ENCODE data around the gene TGFB2.

The TGFB2 gene

GRCh38 chr1:218451415-218451814, 106.3 kb downstream of the TGFB2 start:
- H3K36me3 ChIP-seq (ENCODE audit: control insufficient read depth in 5 of 5, insufficient read depth in 5 of 5, low read length in 5 of 5), result no peaks in the 10 kb centered on the region
- H3K27ac ChIP-seq (ENCODE audit: low read depth, low read length), result no peak overlapping the region
- H3K27me3 ChIP-seq (ENCODE audit: control insufficient read depth in 5 of 5, insufficient read depth in 4 of 5, low read length in 5 of 5), result no peaks in the 10 kb centered on the region
- no peaks in the 10 kb centered on the region for H3K9me3 ChIP-seq (ENCODE audit: control insufficient read depth in 5 of 5, low read length in 5 of 5)
- H3K4me3 ChIP-seq (ENCODE audit: low read depth in 1 of 5, low read length in 5 of 5), result no peak overlapping the region
- no peak overlapping the region for H3K9ac ChIP-seq (ENCODE audit: low read length in 5 of 5)
- peaks cover 0 to 8% (median 0%) of the 10 kb centered on the region in 5 donors for H3K4me1 ChIP-seq (ENCODE audit: control insufficient read depth in 5 of 5, insufficient read depth in 5 of 5, low read length in 5 of 5)

GRCh38 chr1:218454700-218455282, 109.7 kb downstream of the TGFB2 start:
- no peaks in the 10 kb centered on the region for H3K27me3 ChIP-seq (ENCODE audit: control insufficient read depth in 5 of 5, insufficient read depth in 4 of 5, low read length in 5 of 5)
- H3K36me3 ChIP-seq (ENCODE audit: control insufficient read depth in 5 of 5, insufficient read depth in 5 of 5, low read length in 5 of 5), result no peaks in the 10 kb centered on the region
- H3K9ac ChIP-seq (ENCODE audit: low read length in 5 of 5), result no peak overlapping the region
- no peaks in the 10 kb centered on the region for H3K9me3 ChIP-seq (ENCODE audit: control insufficient read depth in 5 of 5, low read length in 5 of 5)
- no peak overlapping the region for H3K4me3 ChIP-seq (ENCODE audit: low read depth in 1 of 5, low read length in 5 of 5)
- no peak overlapping the region for H3K27ac ChIP-seq (ENCODE audit: low read depth, low read length)
- H3K4me1 ChIP-seq (ENCODE audit: control insufficient read depth in 5 of 5, insufficient read depth in 5 of 5, low read length in 5 of 5), result peaks cover 2 to 15% (median 6%) of the 10 kb centered on the region in 5 donors

GRCh38 chr1:218456444-218456843, 111.3 kb downstream of the TGFB2 start:
- Histone ChIP-seq H3K27ac (ENCODE audit: low read depth, low read length) (no peak overlapping the region), H3K36me3 (ENCODE audit: control insufficient read depth in 5 of 5, insufficient read depth in 5 of 5, low read length in 5 of 5) (no peaks in the 10 kb centered on the region), H3K9me3 (ENCODE audit: control insufficient read depth in 5 of 5, low read length in 5 of 5) (no peaks in the 10 kb centered on the region), H3K4me1 (ENCODE audit: control insufficient read depth in 5 of 5, insufficient read depth in 5 of 5, low read length in 5 of 5) (peaks cover 4 to 25% (median 13%) of the 10 kb centered on the region in 5 donors), H3K9ac (ENCODE audit: low read length in 5 of 5) (no peak overlapping the region), H3K27me3 (ENCODE audit: control insufficient read depth in 5 of 5, insufficient read depth in 4 of 5, low read length in 5 of 5) (no peaks in the 10 kb centered on the region), H3K4me3 (ENCODE audit: low read depth in 1 of 5, low read length in 5 of 5) (no peak overlapping the region)

GRCh38 chr1:218459450-218459849, 114.3 kb downstream of the TGFB2 start:
- peaks cover 4 to 36% (median 30%) of the 10 kb centered on the region in 5 donors for H3K4me1 ChIP-seq (ENCODE audit: control insufficient read depth in 5 of 5, insufficient read depth in 5 of 5, low read length in 5 of 5)
- no peaks in the 10 kb centered on the region for H3K27me3 ChIP-seq (ENCODE audit: control insufficient read depth in 5 of 5, insufficient read depth in 4 of 5, low read length in 5 of 5)
- no peak overlapping the region for H3K9ac ChIP-seq (ENCODE audit: low read length in 5 of 5)
- H3K36me3 ChIP-seq (ENCODE audit: control insufficient read depth in 5 of 5, insufficient read depth in 5 of 5, low read length in 5 of 5), result no peaks in the 10 kb centered on the region
- H3K4me3 ChIP-seq (ENCODE audit: low read depth in 1 of 5, low read length in 5 of 5), result peak overlapping the region in 1 of 5 donors; percentile 3
- H3K9me3 ChIP-seq (ENCODE audit: control insufficient read depth in 5 of 5, low read length in 5 of 5), result no peaks in the 10 kb centered on the region
- H3K27ac ChIP-seq (ENCODE audit: low read depth, low read length), result no peak overlapping the region

- H3K4me1 ChIP-seq (ENCODE audit: control insufficient read depth in 5 of 5, insufficient read depth in 5 of 5, low read length in 5 of 5), result peaks cover 4 to 36% (median 30%) of the 10 kb centered on the region in 5 donors
- H3K9ac ChIP-seq (ENCODE audit: low read length in 5 of 5), result no peak overlapping the region
- no peaks in the 10 kb centered on the region for H3K36me3 ChIP-seq (ENCODE audit: control insufficient read depth in 5 of 5, insufficient read depth in 5 of 5, low read length in 5 of 5)
- H3K4me3 ChIP-seq (ENCODE audit: low read depth in 1 of 5, low read length in 5 of 5), result peak overlapping the region in 1 of 5 donors; percentile 3
- no peak overlapping the region for H3K27ac ChIP-seq (ENCODE audit: low read depth, low read length)
- no peaks in the 10 kb centered on the region for H3K27me3 ChIP-seq (ENCODE audit: control insufficient read depth in 5 of 5, insufficient read depth in 4 of 5, low read length in 5 of 5)
- no peaks in the 10 kb centered on the region for H3K9me3 ChIP-seq (ENCODE audit: control insufficient read depth in 5 of 5, low read length in 5 of 5)
Measured at GRCh38 chr1:218459878-218460711, 115.0 kb downstream of the TGFB2 start.

- Histone ChIP-seq H3K9me3 (ENCODE audit: control insufficient read depth in 5 of 5, low read length in 5 of 5) (no peaks in the 10 kb centered on the region), H3K36me3 (ENCODE audit: control insufficient read depth in 5 of 5, insufficient read depth in 5 of 5, low read length in 5 of 5) (no peaks in the 10 kb centered on the region), H3K4me3 (ENCODE audit: low read depth in 1 of 5, low read length in 5 of 5) (no peak overlapping the region), H3K27me3 (ENCODE audit: control insufficient read depth in 5 of 5, insufficient read depth in 4 of 5, low read length in 5 of 5) (no peaks in the 10 kb centered on the region), H3K4me1 (ENCODE audit: control insufficient read depth in 5 of 5, insufficient read depth in 5 of 5, low read length in 5 of 5) (peaks cover 4 to 36% (median 30%) of the 10 kb centered on the region in 5 donors), H3K9ac (ENCODE audit: low read length in 5 of 5) (no peak overlapping the region), H3K27ac (ENCODE audit: low read depth, low read length) (no peak overlapping the region)
Measured at GRCh38 chr1:218461351-218461750, 116.2 kb downstream of the TGFB2 start.

- Histone ChIP-seq H3K27me3 (ENCODE audit: control insufficient read depth in 5 of 5, insufficient read depth in 4 of 5, low read length in 5 of 5) (no peaks in the 10 kb centered on the region), H3K4me3 (ENCODE audit: low read depth in 1 of 5, low read length in 5 of 5) (no peak overlapping the region), H3K4me1 (ENCODE audit: control insufficient read depth in 5 of 5, insufficient read depth in 5 of 5, low read length in 5 of 5) (peaks cover 4 to 37% (median 30%) of the 10 kb centered on the region in 5 donors), H3K9ac (ENCODE audit: low read length in 5 of 5) (no peak overlapping the region), H3K27ac (ENCODE audit: low read depth, low read length) (peak overlapping the region; percentile 66), H3K9me3 (ENCODE audit: control insufficient read depth in 5 of 5, low read length in 5 of 5) (no peaks in the 10 kb centered on the region), H3K36me3 (ENCODE audit: control insufficient read depth in 5 of 5, insufficient read depth in 5 of 5, low read length in 5 of 5) (no peaks in the 10 kb centered on the region)
Measured at GRCh38 chr1:218462116-218462515, 117.0 kb downstream of the TGFB2 start.

GRCh38 chr1:218462587-218462986, 117.5 kb downstream of the TGFB2 start:
- Histone ChIP-seq H3K27ac (ENCODE audit: low read depth, low read length) (peak overlapping the region; percentile 66), H3K27me3 (ENCODE audit: control insufficient read depth in 5 of 5, insufficient read depth in 4 of 5, low read length in 5 of 5) (no peaks in the 10 kb centered on the region), H3K4me1 (ENCODE audit: control insufficient read depth in 5 of 5, insufficient read depth in 5 of 5, low read length in 5 of 5) (peaks cover 4 to 41% (median 30%) of the 10 kb centered on the region in 5 donors), H3K4me3 (ENCODE audit: low read depth in 1 of 5, low read length in 5 of 5) (peak overlapping the region in 1 of 5 donors; percentile 49), H3K36me3 (ENCODE audit: control insufficient read depth in 5 of 5, insufficient read depth in 5 of 5, low read length in 5 of 5) (no peaks in the 10 kb centered on the region), H3K9me3 (ENCODE audit: control insufficient read depth in 5 of 5, low read length in 5 of 5) (no peaks in the 10 kb centered on the region), H3K9ac (ENCODE audit: low read length in 5 of 5) (no peak overlapping the region)

- no peaks in the 10 kb centered on the region for H3K36me3 ChIP-seq (ENCODE audit: control insufficient read depth in 5 of 5, insufficient read depth in 5 of 5, low read length in 5 of 5)
- H3K4me3 ChIP-seq (ENCODE audit: low read depth in 1 of 5, low read length in 5 of 5), result peak overlapping the region; percentile 8 to 59 (median 42)
- H3K27me3 ChIP-seq (ENCODE audit: control insufficient read depth in 5 of 5, insufficient read depth in 4 of 5, low read length in 5 of 5), result no peaks in the 10 kb centered on the region
- peak overlapping the region in 2 of 5 donors; percentile 31 to 57 for H3K9ac ChIP-seq (ENCODE audit: low read length in 5 of 5)
- no peaks in the 10 kb centered on the region for H3K9me3 ChIP-seq (ENCODE audit: control insufficient read depth in 5 of 5, low read length in 5 of 5)
- H3K27ac ChIP-seq (ENCODE audit: low read depth, low read length), result peak overlapping the region; percentile 66
- H3K4me1 ChIP-seq (ENCODE audit: control insufficient read depth in 5 of 5, insufficient read depth in 5 of 5, low read length in 5 of 5), result peaks cover 4 to 42% (median 30%) of the 10 kb centered on the region in 5 donors
Measured at GRCh38 chr1:218463194-218464156, 118.3 kb downstream of the TGFB2 start.
